GM18861 (cell line): ENCODE data around the gene ELF2.
"Not testable (repeated sequence)": the region's sequence is repeated elsewhere in the genome, so short reads cannot be mapped to it uniquely, and the experiment has no call there.

ENCODE experiments used
- ATAC-seq: cut with Tn5 transposase; IDR thresholded peaks from one replicate; pipeline ENCODE4 v1.9.1; 2021; ENCODE audit not compliant: unreplicated experiment

ELF2 gene

DNA sequence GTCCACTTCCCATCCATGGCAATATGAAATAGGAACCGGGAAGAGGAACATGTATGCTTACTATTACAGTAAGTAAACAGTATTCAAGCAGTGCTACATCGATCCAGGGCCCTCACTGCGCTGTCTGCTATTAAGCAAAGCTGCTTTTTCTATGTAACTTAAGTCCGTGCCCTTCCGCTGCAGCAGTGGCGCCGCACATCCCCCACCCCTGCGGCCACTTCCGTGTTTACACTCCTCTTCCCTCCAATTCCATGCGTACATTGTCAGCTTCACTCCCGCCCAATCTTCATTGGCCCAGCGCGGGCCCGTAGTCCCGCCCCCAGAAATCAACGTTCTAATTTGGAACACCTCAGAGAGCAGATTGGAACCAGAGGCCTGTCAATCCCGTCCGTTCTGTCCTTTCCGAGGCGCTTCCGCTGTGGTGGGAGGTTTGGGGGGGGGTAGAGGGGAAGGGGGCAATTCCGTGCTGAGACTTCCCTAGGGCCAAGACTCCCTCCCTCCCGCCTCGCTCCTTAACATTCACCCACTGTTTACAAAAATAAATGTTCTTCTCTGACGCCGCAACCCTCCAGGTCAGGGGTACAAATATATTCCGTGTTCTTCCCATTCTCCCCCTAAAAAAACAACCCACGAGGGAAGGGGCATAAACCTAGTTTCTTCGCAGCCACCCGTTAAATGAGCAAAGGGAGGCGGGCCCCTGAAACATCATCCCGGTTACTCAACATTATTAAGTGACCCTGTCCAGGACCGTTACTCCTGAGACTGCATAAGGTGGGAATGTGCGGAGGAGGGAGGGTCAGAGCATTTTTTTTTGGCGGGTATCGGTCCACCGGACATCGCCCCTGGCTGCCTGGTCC, 94.0 kb downstream of the ELF2 start:
- peak; percentile 84 for ATAC-seq

DNA sequence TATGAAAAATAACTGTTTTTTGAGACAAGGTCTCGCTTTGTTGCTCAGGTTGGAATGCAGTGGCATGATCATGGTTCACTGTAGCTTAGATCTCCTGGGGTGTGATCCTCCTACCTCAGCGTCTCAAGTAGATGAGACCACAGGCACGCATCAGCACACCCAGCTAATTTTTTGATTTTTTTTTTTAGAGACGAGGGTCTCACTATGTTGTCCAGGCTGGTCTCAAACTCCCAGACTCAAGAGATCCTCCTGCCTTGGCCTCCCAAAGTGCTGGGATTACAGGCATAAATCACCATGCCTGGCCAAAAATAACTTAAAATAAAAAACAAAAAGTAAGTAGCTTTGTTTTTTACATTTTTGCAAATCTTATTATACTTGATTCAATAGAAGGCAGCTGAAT, 98.1 kb downstream of the ELF2 start:
- no peak for ATAC-seq

DNA sequence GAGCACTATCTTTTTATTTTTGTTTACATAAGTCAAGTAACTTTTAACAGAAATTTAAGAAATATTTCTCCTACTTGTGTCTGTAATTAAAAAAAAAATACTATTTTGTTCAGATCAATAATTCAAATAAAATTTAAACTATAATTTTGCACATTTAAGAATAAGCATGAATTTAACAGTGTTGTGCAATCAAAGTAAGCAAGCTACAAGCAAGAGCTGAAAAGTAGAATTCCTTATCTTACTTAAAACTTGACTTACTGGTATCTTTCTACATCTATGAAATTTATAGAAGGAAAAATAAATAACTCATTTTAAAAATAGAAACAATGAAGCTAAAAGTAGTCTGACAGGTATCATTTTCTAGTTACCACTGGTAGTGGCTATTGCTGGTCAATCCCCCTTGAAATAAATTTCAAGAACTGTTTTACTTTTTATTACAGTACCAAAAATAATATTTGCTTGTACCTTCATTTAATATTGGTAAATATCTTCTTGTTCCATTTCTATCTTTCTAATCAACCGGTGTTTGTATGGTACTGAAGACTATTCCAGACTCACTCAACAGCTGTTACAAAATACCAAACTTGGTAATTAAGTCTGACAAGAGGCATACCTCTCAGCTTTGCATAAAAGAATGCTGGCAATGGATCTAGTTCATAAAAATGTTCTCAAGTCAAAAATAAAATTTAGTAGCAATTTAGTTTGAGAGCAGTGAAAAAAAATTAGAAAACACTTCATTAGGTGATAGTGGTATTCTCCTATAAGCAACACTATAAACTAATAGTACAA, 99.3 kb downstream of the ELF2 start:
- ATAC-seq = no peak

DNA sequence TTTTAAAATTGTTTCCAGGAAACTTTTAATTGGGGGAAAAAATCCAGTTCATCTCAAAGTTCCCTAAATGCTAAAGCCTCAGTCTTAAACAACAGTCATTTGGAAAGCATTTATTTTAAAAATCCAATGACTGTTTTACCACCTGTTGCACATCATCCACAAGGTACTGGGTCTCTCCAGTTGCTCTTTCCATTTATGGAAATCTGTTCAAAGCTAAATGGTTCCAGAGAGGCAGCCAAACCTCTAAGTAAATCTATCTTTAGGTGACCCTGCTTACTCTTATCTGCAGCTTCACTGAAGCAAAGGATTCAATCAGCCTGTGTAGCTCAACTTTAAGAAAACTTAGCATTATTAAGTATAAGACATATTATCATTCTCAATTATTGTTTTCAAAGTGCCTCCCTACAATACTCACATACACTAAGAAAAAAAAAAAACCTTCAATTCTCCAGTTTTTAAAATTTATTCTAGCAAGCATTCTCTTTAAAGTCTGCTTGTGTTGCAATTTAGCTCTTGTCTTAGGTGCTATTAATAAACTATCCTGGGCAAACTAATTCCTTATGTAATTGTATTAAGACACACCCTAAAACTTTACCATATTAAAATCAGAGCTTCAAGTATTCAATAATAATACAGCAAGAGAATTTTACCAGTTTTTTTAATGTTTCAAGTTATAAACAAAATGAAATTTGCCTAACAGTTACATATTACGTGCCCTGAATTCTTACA, 100.8 kb downstream of the ELF2 start:
- no peak for ATAC-seq

DNA sequence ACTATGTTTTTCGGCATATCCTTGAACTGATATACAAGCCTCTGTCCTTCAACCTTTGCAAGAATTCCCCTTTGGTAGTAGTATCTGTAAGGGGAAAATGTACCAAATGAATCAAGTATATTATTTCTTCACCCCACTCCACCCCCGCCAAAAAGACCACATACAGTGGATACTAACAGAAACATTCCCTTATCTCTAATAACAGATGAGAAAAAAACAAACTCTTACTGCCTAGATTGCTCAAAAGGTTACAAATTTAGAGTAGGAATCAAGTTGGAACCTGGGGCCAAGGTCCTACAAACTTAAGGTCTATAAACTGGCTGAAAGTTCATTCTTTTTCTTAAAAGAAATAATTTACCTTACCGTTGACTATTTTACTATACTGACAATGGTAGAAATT, 116.4 kb downstream of the ELF2 start:
- ATAC-seq = no peak

DNA sequence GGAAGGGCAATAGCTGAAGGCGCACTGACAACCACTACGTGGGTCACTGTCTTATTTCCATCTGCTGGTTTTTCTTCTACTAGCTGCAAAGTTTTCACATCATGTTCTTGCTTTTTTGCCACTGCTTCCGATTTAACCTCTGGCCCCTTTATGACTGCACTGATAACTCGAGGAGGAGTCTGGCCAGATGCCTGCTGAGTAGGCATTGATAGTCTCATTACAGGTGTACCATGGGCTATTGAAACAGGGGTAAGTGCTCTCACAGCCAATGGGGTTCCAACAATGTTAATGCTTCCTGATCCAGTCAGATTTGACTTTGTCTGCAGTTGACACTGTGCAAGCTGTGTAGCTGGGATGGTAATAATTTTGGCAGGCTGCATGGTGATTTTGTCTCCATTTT, 118.0 kb downstream of the ELF2 start:
- ATAC-seq = not testable (repeated sequence)

DNA sequence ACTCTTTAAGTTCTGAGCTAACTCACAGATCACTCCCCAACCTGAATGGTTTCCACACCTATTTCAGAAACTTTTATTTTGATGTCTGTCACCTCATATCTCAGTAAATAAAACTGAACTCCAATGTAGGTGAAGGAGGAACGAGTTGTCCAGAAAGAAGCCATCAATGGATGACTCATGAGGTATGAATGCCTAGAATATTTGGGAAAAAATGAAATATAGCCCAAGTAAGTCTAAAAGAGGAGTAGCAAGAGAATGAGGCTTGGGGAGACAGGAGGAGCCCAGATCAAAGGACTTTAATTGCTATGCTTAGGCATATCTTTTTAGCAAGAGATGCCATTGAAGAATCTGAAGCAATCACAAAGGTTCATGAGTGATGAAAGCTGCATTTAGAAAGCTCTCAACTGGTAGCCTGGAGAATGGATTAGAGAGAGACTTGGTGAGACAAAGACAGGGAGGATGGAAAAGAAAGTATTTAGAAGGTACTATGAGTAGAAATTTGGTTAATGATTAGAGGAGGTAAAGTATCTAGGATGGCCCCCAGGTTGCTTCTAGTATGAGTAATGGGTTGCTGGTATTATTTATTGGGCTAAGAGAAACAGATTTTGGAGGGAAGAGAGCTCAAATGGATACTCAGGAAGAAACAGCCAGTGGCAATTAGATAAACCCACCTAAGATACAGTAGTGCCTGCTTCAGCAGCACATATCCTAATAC, 122.1 kb downstream of the ELF2 start:
- no peak for ATAC-seq

DNA sequence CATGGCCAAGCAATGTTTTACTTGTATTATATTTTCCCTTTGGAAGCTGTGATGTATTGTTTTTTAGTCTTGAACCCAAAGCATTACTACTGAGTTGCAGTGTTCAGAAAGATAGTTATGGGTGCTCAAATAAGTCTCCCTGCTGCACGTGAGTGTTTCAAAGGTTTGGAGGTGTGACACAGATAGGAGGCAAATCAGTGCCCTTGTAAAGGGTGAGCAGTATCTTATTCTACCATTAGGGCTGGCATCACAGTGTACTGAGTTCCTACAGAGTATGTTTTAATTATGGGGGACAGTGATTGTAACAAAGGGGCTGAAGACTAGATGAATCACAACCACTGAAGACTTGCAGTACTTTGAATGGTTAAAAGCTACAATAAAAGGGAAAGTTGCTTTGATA, 123.1 kb downstream of the ELF2 start:
- no peak for ATAC-seq

DNA sequence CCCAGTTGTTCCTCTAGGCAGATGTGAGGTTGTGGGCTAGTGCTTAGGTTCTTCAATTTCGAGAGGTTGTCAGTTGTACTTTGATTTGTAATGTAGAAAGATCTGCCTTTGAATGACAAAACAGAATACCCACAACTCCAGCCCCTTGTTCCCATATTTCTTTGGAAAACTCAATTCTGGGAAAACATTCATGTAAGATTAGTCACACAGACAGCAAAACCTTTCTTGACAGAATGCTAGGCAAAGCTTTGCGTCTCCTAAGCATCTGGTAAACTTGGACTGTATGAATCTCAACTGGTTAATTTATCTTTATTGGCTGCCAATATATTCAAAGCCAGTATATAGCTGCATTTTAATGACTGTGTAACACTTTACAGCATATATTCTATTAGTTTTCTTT, 126.6 kb downstream of the ELF2 start:
- ATAC-seq = no peak

DNA sequence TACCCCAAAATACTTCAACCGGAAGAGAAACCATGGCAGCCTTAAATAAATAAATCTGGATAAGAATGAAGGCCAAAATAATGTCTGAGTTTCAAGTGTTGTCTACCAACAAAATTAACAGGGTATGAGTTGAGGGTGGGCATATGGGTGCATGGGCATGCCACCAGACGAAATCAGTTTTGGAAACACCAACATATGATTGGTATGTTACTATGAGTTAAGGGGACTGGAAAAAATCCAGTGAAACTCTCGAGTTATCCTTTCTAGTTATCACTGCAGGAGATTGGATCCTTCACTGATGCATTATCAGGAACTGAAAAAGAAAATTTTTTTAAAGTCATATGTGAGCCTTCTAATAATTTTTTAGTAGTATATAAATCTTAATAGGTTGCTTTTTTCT, 129.0 kb downstream of the ELF2 start:
- ATAC-seq = no peak

DNA sequence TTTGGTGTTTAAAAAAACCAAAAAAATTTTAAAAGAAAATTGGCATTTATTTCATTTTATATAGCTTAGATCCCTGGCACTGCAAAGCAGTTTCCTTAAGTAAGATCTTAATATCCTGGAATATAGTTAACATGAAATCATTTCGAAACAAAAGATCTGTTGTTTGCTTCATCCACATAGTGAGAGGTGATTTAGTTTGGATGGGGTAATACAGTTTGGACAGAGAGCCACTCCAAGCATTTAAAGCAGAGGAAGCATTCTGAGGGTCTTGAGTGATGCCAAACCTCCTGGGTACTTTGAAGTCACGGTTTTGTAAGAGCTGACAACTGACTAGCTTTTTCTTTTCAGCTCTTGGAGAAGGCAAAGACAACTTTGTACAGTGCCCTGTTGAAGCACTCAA, 132.7 kb downstream of the ELF2 start:
- ATAC-seq = no peak

DNA sequence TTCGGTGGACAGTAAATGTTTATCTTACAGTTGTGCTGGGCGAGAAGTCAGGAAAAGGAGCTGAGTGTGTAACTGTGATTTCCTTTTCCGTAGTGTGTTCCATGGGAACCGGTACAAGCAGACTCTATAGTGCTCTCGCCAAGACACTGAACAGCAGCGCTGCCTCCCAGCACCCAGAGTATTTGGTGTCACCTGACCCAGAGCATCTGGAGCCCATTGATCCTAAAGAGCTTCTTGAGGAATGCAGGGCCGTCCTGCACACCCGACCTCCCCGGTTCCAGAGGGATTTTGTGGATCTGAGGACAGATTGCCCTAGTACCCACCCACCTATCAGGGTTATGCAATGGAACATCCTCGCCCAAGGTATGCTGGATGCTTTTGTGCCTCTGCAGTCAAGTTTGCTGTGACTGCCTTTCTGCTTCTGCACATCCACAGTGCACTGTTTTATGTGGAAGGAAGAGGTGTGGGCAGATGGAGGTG, 134.0 kb downstream of the ELF2 start:
- ATAC-seq = no peak

DNA sequence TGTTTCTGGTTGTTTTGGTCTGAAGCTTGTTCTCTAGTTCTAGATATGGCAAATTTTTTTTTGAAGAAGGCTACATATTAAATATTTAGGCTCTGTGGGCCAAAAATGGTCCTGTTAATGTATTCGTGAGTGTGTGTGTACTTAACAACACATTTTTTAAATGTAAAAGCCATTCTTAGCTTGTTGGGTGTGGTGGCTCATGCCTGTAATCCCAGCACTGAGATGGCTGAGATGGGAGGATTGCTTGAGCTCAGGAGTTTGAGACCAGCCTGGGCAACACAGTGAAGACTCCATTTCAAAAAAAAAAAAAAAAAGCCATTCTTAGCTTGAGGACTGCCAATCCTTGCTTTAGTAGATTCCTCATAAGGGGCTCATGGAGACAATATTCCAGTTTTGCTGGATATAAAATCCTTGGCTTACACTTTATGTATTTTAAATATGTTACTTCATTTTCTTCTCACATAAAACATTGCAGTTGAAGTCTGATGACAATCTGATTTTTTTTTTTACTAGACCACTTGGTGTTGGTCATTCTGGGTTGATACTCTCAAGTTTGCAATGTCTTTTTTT, 138.1 kb downstream of the ELF2 start:
- ATAC-seq = no peak

DNA sequence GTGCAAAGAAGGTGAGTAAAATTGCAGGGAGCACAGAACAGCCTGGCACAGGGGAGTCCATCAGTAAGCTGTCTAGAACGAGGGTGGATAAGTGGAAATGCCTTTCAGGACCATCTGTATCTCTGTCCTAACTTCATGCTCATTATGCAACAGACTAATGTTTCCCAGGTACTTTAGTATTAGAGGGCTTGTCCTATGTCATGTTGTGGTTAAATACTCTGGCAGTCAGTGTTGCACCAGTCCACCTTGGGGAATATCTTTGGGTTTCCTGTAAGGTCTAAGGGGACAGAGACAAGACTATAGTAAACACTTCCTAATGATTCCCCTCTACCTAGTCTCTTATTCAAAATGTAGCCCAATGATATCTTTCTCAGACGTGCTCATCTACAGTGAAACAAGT, 140.1 kb downstream of the ELF2 start:
- no peak for ATAC-seq

DNA sequence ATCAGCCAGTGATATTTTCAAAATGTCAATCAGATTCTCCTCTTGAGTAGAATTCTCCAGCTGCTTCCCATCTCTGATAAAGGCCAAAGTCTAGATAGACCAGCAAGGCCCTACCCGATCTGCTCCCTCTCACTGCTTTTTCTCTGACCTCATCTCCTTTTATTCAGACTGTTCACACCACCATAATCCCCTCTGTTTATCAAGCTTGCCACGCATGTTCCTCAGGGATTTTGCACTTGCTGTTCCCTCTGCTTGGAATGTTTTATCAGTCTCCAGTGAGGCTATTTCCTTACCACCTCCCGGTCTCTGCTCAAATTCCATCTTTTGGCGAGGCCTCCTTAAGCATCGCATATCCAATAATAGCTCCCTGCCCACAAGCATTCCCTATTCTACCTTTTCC, 141.4 kb downstream of the ELF2 start:
- ATAC-seq = no peak

DNA sequence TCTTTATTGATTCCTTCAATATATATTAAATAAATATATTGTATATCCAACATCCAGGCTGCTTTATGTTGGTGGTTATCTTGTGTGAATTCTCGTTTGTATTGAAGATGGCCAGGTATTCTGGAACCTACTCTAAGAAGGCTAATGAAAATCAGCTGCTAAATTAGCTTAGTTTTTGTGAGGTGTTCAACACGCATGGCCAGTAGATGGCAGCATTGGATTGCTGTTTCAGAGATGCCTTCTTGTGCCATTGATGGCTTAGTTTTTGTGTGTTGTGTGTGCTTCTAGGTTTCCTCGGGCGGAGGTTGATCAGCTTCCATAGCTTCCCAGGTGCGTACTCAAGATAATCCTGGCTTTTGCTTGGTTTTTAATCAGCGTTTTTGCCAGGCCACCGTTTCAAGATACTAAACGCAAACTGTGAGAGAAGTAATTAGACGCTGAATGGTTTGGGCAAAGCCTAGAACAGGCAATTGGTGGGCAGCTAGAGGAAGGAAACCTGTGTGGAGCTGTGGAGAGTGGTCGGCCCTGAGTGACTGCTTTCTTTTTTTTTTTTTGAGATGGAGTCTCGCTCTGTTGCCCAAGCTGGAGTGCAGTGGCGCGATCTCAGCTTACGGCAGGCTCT, 146.3 kb downstream of the ELF2 start:
- peak; percentile 89 for ATAC-seq

DNA sequence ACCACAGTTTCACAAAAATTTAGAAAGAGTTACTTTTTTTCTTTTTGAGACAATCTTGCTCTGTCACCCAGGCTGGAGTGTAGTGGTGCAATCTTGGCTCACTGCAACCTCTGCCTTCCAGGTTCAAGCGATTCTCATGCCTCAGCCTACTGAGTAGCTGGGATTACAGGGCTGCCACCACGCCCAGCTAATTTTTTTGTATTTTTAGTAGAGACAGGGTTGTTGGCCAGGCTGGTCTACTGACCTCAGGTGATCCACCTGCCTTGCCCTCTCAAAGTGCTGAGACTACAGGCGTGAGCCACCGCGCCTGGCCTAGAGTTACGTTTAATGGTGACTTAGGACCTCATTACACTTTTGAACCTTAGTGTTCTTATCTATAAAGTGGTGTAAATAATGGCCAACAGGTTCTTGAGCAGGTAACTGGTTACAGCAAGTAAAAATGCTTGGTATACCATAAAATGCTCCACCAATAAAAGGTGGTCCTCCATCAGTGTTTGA, 147.1 kb downstream of the ELF2 start:
- ATAC-seq = not testable (repeated sequence)

DNA sequence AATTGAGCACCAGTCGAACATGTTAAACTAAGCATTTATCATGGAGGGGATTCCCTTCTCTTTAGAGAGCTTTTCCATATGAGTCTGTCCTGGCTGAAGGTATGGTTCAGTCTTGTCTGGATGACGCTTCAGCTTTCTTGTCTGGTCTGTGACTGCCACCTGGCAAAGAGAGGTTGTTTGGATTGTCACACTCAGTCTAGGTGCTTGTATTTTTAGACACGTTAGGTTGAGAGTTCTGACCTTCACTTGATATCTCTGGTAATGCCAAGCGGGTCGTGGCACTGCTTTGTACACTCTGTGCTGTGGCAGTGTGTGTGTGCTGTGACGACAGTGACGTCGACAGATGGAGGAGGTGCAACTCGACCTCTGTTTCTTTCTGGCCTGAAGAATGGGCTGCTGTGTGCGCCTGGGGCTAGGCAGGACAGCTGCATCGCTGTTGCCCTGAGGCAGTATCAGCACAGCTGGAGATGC, 148.8 kb downstream of the ELF2 start:
- no peak for ATAC-seq

DNA sequence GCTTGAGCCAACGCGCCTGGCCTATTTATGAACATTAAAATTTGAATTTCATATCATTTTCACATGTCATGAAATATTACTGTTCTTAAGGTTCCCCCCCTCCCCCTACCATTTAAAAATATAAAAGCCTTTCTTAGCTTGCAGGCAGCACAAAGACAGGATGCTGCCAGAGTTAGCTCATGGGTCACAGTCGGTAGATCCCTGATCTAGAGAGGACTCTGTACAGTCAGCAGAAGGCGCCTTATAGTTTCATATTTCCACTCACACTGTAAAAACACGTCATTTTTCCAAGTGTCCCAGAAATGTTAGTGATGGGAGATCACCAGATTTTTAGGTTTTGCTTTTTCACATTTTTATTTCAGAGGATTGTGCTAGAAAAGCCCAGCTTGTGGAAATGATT, 149.2 kb downstream of the ELF2 start:
- no peak for ATAC-seq

DNA sequence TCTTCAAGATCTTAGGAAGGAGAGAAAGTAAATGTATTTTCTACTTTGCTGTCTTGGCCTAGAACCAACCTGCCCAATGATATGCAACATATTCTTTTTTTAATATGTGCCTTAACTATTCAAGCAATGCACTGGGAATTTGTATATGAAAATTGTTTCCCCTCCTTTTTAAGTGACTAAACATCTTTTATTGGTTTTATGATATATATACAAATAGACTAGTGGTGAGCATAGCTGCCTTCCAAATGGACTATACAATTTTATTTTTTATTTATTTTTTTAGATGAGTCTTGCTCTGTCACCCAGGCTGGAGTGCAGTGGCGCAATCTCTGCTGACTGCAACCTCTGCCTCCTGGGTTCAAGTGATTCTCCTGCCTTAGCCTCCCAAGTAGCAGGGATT, 151.2 kb downstream of the ELF2 start:
- ATAC-seq = no peak
